PC-3 (cell line): Measurements from ENCODE around the gene RIPOR2. TPM values are rescaled to one million over a fixed set of nuclear protein-coding genes. Genes with fewer than 3 reads are reported as not detected.

Experiments used
- ATAC-seq: fragments of 200-7000 bp; cut with Tn5 transposase; 2 replicates; pipeline ENCODE4 v1.9.1; 2020; ENCODE audit warnings: mild to moderate bottlenecking, moderate library complexity
- BruUV-seq: library from RNA; stranded (reverse); fragments of 400-500 nt; replicated peaks from 2 replicates; lab custom pipeline; 2021; lab: Mats Ljungman, UMichigan
- CTCF ChIA-PET: fragments of 300-600 bp; sonication (Branson Sonifier 250); formaldehyde crosslinking; loops from one replicate; lab custom pipeline; 2022; ENCODE audit warnings: antibody characterized with exemption; lab: Charles Lee
- POLR2A ChIA-PET: fragments of 300-600 bp; sonication (Branson Sonifier 250); formaldehyde crosslinking; loops from one replicate; lab custom pipeline; 2022; ENCODE audit warnings: antibody characterized with exemption; ENCODE audit not compliant: unreplicated experiment; lab: Charles Lee
- DNase-seq: peaks from one replicate; pipeline ENCODE4 v3.0.0-alpha.2; 2015
- H2AFZ ChIP-seq: fragments of 300-600 bp; sonication (generic); 2 replicates; pipeline ENCODE4 v1.6.0; 2016; ENCODE audit warnings: antibody characterized with exemption, low read length
- H3F3A ChIP-seq: fragments of 300-600 bp; sonication (generic); one replicate; pipeline ENCODE4 v1.6.0; 2017; ENCODE audit warnings: antibody characterized with exemption, low read length, control low read depth, mild to moderate bottlenecking; ENCODE audit not compliant: unreplicated experiment
- H3K27ac ChIP-seq: fragments of 300-600 bp; sonication (generic); 2 replicates; pipeline ENCODE4 v1.5.1; 2016; ENCODE audit warnings: mild to moderate bottlenecking, low read length
- H3K27me3 ChIP-seq: fragments of 300-600 bp; sonication (generic); 2 replicates; pipeline ENCODE4 v1.6.1; 2016; ENCODE audit warnings: low read length, mixed read lengths
- H3K36me3 ChIP-seq: fragments of 300-600 bp; sonication (generic); 2 replicates; pipeline ENCODE4 v1.6.1; 2016; ENCODE audit warnings: low read depth, mixed run types, low read length, mixed read lengths
- H3K4me1 ChIP-seq: fragments of 300-600 bp; sonication (generic); 2 replicates; pipeline ENCODE4 v1.5.1; 2016; ENCODE audit warnings: low read length; ENCODE audit not compliant: insufficient read depth
- H3K4me2 ChIP-seq: fragments of 300-600 bp; sonication (generic); 2 replicates; pipeline ENCODE4 v1.6.0; 2016; ENCODE audit warnings: low read length
- H3K4me3 ChIP-seq: fragments of 300-600 bp; sonication (generic); 2 replicates; pipeline ENCODE4 v1.5.1; 2016; ENCODE audit warnings: mild to moderate bottlenecking, low read length, mixed read lengths
- H3K79me2 ChIP-seq: fragments of 300-600 bp; sonication (generic); 2 replicates; pipeline ENCODE4 v1.6.1; 2017; ENCODE audit warnings: low read length, mixed read lengths
- H3K9ac ChIP-seq: fragments of 300-600 bp; sonication (generic); 2 replicates; pipeline ENCODE4 v1.6.0; 2016; ENCODE audit warnings: mild to moderate bottlenecking, low read length
- H3K9me2 ChIP-seq: fragments of 300-600 bp; sonication (generic); replicated peaks from 2 replicates; pipeline ENCODE4 v1.6.1; 2016; ENCODE audit warnings: mixed run types, low read length, mixed read lengths
- H3K9me3 ChIP-seq: fragments of 300-600 bp; sonication (generic); 2 replicates; pipeline ENCODE4 v1.6.1; 2016; ENCODE audit warnings: low read length, mixed read lengths
- H4K20me1 ChIP-seq: fragments of 300-600 bp; sonication (generic); 2 replicates; pipeline ENCODE4 v1.6.1; 2016; ENCODE audit warnings: low read length, mixed read lengths
- EZH2 ChIP-seq: fragments of 300-600 bp; sonication (generic); IDR thresholded peaks from one replicate; pipeline ENCODE4 v1.6.1; 2017; ENCODE audit warnings: antibody characterized with exemption, mild to moderate bottlenecking, low read length; ENCODE audit not compliant: unreplicated experiment
- EZH2phosphoT487 ChIP-seq: fragments of 300-600 bp; sonication (generic); IDR thresholded peaks from 2 replicates; pipeline ENCODE4 v1.6.1; 2018; ENCODE audit warnings: mild to moderate bottlenecking, antibody characterized with exemption, low read length, borderline replicate concordance
- intact Hi-C: fragments of 100-400 bp; cut with micrococcal nuclease; formaldehyde crosslinking; loops from 2 replicates; pipeline ENCODE4 v1.9.0; 2023
- total RNA-seq: library from RNA; depleted of rRNA; stranded (reverse); fragments of >200 nt; gene quantifications from 2 replicates; pipeline ENCODE4 v1.2.3, GENCODE V29; 2014
- TF ChIP-seq, protein P1 (sequence below): fragments of 300-600 bp; sonication (generic); conservative IDR thresholded peaks from 2 replicates; pipeline ENCODE4 v1.5.1; 2017; ENCODE audit warnings: antibody characterized with exemption, low read depth, mild to moderate bottlenecking, low read length

Gene RIPOR2
- total RNA-seq, 1 experiment from 2014 or later = 0.44 TPM

DNA sequence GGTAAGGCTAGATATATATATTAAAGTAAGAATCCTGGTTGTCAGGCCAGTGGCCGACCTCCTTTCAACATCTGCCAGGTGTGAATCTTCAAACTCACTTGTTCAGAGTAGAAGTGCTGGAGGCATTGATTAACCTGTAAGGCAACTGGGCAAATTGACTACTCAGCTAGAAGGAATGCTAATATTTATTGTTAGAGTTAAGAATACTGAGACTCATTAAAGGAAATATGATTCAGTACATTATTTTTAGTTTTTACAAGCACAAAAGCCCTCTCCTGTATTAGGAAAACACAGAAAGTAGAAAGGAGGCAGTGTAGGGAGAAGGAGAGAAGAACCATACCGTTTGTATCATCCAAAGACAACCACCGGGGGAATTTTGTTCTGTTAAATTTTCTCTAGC lies 53.5 kb downstream of the RIPOR2 start:
- intact Hi-C loops = loop anchor here (2.0 to 5.0 kb wide), 2 partner anchors 23 to 80 kb away; no protein-coding TSS in a partner anchor
- no peak overlapping the region for H3K9ac ChIP-seq
- H3K27ac ChIP-seq = peak overlapping the region; percentile 53
- H3K9me3 ChIP-seq = peaks cover 1% of the 10 kb centered on the region; the same call in 1 of the 2 replicates
- TF ChIP-seq, protein P1, sequence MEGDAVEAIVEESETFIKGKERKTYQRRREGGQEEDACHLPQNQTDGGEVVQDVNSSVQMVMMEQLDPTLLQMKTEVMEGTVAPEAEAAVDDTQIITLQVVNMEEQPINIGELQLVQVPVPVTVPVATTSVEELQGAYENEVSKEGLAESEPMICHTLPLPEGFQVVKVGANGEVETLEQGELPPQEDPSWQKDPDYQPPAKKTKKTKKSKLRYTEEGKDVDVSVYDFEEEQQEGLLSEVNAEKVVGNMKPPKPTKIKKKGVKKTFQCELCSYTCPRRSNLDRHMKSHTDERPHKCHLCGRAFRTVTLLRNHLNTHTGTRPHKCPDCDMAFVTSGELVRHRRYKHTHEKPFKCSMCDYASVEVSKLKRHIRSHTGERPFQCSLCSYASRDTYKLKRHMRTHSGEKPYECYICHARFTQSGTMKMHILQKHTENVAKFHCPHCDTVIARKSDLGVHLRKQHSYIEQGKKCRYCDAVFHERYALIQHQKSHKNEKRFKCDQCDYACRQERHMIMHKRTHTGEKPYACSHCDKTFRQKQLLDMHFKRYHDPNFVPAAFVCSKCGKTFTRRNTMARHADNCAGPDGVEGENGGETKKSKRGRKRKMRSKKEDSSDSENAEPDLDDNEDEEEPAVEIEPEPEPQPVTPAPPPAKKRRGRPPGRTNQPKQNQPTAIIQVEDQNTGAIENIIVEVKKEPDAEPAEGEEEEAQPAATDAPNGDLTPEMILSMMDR = no peak
- TF ChIP-seq EZH2 (no peak), EZH2phosphoT487 (no peak)
- H3K36me3 ChIP-seq = no peaks in the 10 kb centered on the region
- H3K79me2 ChIP-seq = no peaks in the 10 kb centered on the region
- peaks cover 3% of the 10 kb centered on the region for H3F3A ChIP-seq
- BruUV-seq = no TSS peak
- peaks cover 39% of the 10 kb centered on the region for H3K4me1 ChIP-seq
- ATAC-seq (peak; percentile 80), DNase-seq (peak; percentile 79)
- H3K27me3 ChIP-seq = no peaks in the 10 kb centered on the region
- POLR2A ChIA-PET = no interaction called here
- H4K20me1 ChIP-seq = no peaks in the 10 kb centered on the region
- CTCF ChIA-PET = no interaction called here
- peak overlapping the region; percentile 18 for H3K4me2 ChIP-seq
- H2AFZ ChIP-seq = no peak overlapping the region
- no peaks in the 10 kb centered on the region for H3K9me2 ChIP-seq
- no peak overlapping the region for H3K4me3 ChIP-seq

DNA sequence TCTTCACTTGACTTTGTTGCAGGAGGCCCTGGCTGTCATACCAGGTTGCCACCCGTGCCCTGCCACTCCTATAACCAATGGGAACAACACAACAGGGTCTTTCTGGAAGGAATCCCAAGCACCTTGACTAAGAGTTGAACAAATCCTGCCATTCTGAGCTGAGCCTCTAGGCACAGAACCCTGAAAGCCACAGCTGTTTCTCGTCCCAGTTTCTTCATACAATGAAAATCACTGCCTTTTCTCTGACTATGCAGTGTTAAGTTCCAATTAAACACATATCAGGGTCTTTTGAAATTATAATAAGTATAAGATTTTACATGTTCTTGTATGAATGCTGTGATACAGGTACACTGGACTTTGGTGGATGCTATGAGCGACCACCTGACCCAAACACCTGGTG lies 54.4 kb downstream of the RIPOR2 start:
- no peak for ATAC-seq
- no peaks in the 10 kb centered on the region for H3K9me2 ChIP-seq
- H3K9me3 ChIP-seq = peaks cover 3% of the 10 kb centered on the region; the same call in 1 of the 2 replicates
- peaks cover 39% of the 10 kb centered on the region for H3K4me1 ChIP-seq
- H2AFZ ChIP-seq = no peak overlapping the region
- no peak overlapping the region for H3K4me3 ChIP-seq
- H3K79me2 ChIP-seq = no peaks in the 10 kb centered on the region
- no peaks in the 10 kb centered on the region for H3K36me3 ChIP-seq
- ChIA-PET POLR2A (no interaction called here), CTCF (interaction anchor here (0.6 kb wide), 1 partner anchor 111 kb away, joined by 3 read pairs; no protein-coding TSS in a partner anchor)
- no peaks in the 10 kb centered on the region for H4K20me1 ChIP-seq
- BruUV-seq = no TSS peak
- peaks cover 3% of the 10 kb centered on the region for H3F3A ChIP-seq
- TF ChIP-seq, protein P1 = no peak
- TF ChIP-seq EZH2phosphoT487 (no peak), EZH2 (no peak)
- intact Hi-C loops = loop anchor here (5.0 kb wide), 1 partner anchor 81 kb away; no protein-coding TSS in a partner anchor
- no peaks in the 10 kb centered on the region for H3K27me3 ChIP-seq
- no peak overlapping the region for H3K9ac ChIP-seq
- H3K4me2 ChIP-seq = no peak overlapping the region
- no peak overlapping the region for H3K27ac ChIP-seq
- no peak for DNase-seq

DNA sequence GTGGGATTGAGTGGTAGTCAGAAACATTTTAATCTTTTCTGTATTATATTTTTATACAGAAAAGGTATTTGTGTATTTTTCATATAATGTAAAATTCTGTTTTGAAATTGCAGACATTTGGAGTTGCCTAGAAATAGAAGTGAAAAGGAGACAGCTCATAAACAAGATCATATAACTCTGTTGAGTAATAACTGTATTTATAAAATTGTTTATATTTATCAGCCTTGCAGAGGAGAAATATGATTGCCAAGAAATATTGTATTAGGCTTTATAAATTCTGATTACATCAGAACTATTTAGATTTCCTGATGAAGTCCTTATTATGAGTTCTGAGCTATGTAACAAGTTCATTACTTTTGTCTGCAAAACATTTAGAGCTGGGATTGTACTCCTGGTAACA lies 55.3 kb downstream of the RIPOR2 start:
- Histone ChIP-seq H3K4me3 (no peak overlapping the region), H3K9me3 (peaks cover 3% of the 10 kb centered on the region; the same call in 1 of the 2 replicates), H3K79me2 (no peaks in the 10 kb centered on the region), H2AFZ (no peak overlapping the region), H3F3A (peaks cover 3% of the 10 kb centered on the region), H3K27me3 (no peaks in the 10 kb centered on the region), H3K27ac (no peak overlapping the region), H3K4me1 (peaks cover 39% of the 10 kb centered on the region), H3K9me2 (no peaks in the 10 kb centered on the region), H3K9ac (no peak overlapping the region), H3K36me3 (no peaks in the 10 kb centered on the region), H3K4me2 (no peak overlapping the region), H4K20me1 (no peaks in the 10 kb centered on the region)
- ATAC-seq (no peak), DNase-seq (no peak)
- CTCF ChIA-PET = no interaction called here
- intact Hi-C loops = loop anchor here (5.0 kb wide), 1 partner anchor 82 kb away; no protein-coding TSS in a partner anchor
- POLR2A ChIA-PET = no interaction called here
- TF ChIP-seq EZH2phosphoT487 = no peak
- TF ChIP-seq EZH2 = no peak
- TF ChIP-seq, protein P1 = no peak
- no TSS peak for BruUV-seq
